GM18507 (cell line): ENCODE data around the gene DNMT1.

Experiments
- DNase-seq: peaks from one replicate; pipeline ENCODE4 v3.0.0; 2011; ENCODE audit warnings: low read depth; ENCODE audit not compliant: insufficient read length; ENCODE audit errors: extremely low spot score
- FAIRE-seq: peaks from 2 replicates; lab custom pipeline; 2011; peaks lifted over from hg19 to GRCh38; lab: Jason Lieb, UNC

Gene DNMT1

GRCh38 chr19:10146142-10146541, 48.6 kb downstream of the DNMT1 start:
- no peak for DNase-seq
- no peak for FAIRE-seq

- DNase-seq (no peak), FAIRE-seq (no peak)
Observed at GRCh38 chr19:10145031-10145430, 49.7 kb downstream of the DNMT1 start.

- no peak for DNase-seq
- FAIRE-seq = no peak
Observed at GRCh38 chr19:10144361-10144760, 50.4 kb downstream of the DNMT1 start.

GRCh38 chr19:10143681-10144080, 51.1 kb downstream of the DNMT1 start:
- no peak for FAIRE-seq
- DNase-seq = no peak

- no peak for DNase-seq
- no peak for FAIRE-seq
Observed at GRCh38 chr19:10142701-10143375, 51.9 kb downstream of the DNMT1 start.

- no peak for FAIRE-seq
- DNase-seq = no peak
Observed at GRCh38 chr19:10141973-10142372, 52.8 kb downstream of the DNMT1 start.

- FAIRE-seq = no peak
- no peak for DNase-seq
Observed at GRCh38 chr19:10141479-10141878, 53.3 kb downstream of the DNMT1 start.

- no peak for DNase-seq
- FAIRE-seq = no peak
Observed at GRCh38 chr19:10139952-10140351, 54.8 kb downstream of the DNMT1 start.

GRCh38 chr19:10138879-10139795, 55.6 kb downstream of the DNMT1 start:
- DNase-seq = no peak
- no peak for FAIRE-seq

GRCh38 chr19:10137751-10138682, 56.7 kb downstream of the DNMT1 start:
- FAIRE-seq = no peak
- no peak for DNase-seq

GRCh38 chr19:10136936-10137335, 57.8 kb downstream of the DNMT1 start:
- FAIRE-seq (no peak), DNase-seq (no peak)

GRCh38 chr19:10135551-10136334, 59.0 kb downstream of the DNMT1 start:
- FAIRE-seq = no peak
- DNase-seq = no peak

GRCh38 chr19:10134040-10134439, 60.7 kb downstream of the DNMT1 start:
- FAIRE-seq = no peak
- no peak for DNase-seq

GRCh38 chr19:10133596-10133995, 61.2 kb downstream of the DNMT1 start:
- no peak for FAIRE-seq
- DNase-seq = no peak

GRCh38 chr19:10132905-10133304, 61.8 kb downstream of the DNMT1 start:
- FAIRE-seq = no peak

GRCh38 chr19:10126213-10126639, 68.5 kb downstream of the DNMT1 start:
- FAIRE-seq (no peak), DNase-seq (no peak)

More at GRCh38 chr19:10132905-10133304, 61.8 kb downstream of the DNMT1 start:
- no peak for DNase-seq

GRCh38 chr19:10124429-10124828, 70.3 kb downstream of the DNMT1 start:
- no peak for FAIRE-seq
- DNase-seq = no peak

- FAIRE-seq (no peak), DNase-seq (no peak)
Observed at GRCh38 chr19:10122045-10122444, 72.7 kb downstream of the DNMT1 start.
